ENCODE results near the gene TXNDC11.

- no peak for TF ChIP-seq POLR2A (IDR thresholded peaks at IDR 0.05)
- TF ChIP-seq CTCF (IDR thresholded peaks at IDR 0.05): no peak
These were observed 71.4 kb downstream of the TXNDC11 start for GRCh38 chr16:11671271-11671670.
